Activated B cell treated with CpG ODN at 0.5 μM for 24 hours (primary cell): ENCODE measurements around the gene TCOF1. TPM values are rescaled to one million over a fixed set of nuclear protein-coding genes. Genes with fewer than 3 reads are reported as not detected.
A peak's percentile ranks its signal among the peaks of the same experiment; 100 is the strongest.

Experiments used
- ATAC-seq: fragments of 200-7000 bp; cut with Tn5 transposase; one replicate; pipeline ENCODE4 v1.10.0; 2021; ENCODE audit warnings: low read depth, mild to moderate bottlenecking, moderate library complexity
- CTCF ChIA-PET: fragments of 350-600 bp; sonication (Branson Sonifier 250); formaldehyde crosslinking; loops from one replicate; lab custom pipeline; 2021; ENCODE audit warnings: antibody characterized with exemption; lab: Charles Lee
- POLR2A ChIA-PET: fragments of 350-600 bp; sonication (Branson Sonifier 250); formaldehyde crosslinking; loops from one replicate; lab custom pipeline; 2021; ENCODE audit warnings: antibody characterized with exemption; lab: Charles Lee
- DNase-seq: peaks from one replicate; pipeline ENCODE4 v3.0.0; 2022
- H3K27ac Mint-ChIP-seq: one replicate; pipeline ENCODE4 v1.8.0; 2020; ENCODE audit warnings: mixed read lengths
- H3K27me3 Mint-ChIP-seq: one replicate; pipeline ENCODE4 v1.8.0; 2021; ENCODE audit warnings: mixed read lengths
- H3K36me3 Mint-ChIP-seq: one replicate; pipeline ENCODE4 v1.8.0; 2021; ENCODE audit warnings: low read depth, mixed read lengths
- H3K4me1 Mint-ChIP-seq: one replicate; pipeline ENCODE4 v1.8.0; 2021; ENCODE audit warnings: mixed read lengths
- H3K4me3 Mint-ChIP-seq: one replicate; pipeline ENCODE4 v1.8.0; 2020; ENCODE audit warnings: mild to moderate bottlenecking, mixed read lengths
- H3K9me3 Mint-ChIP-seq: one replicate; pipeline ENCODE4 v1.8.0; 2020; ENCODE audit warnings: mixed read lengths
- intact Hi-C: fragments of 100-400 bp; cut with micrococcal nuclease; formaldehyde crosslinking; loops from one replicate; pipeline ENCODE4 v1.15.1; 2024
- total RNA-seq: library from RNA; stranded (reverse); gene quantifications from 2 replicates; pipeline ENCODE4 v1.2.3, GENCODE V29; 2022
- TF ChIP-seq, protein P1 (sequence below): fragments of 200-600 bp; IDR thresholded peaks from one replicate; pipeline ENCODE4 v1.8.0; 2022; ENCODE audit warnings: antibody characterized with exemption, mild to moderate bottlenecking

The TCOF1 gene
- total RNA-seq, 1 donor from 2014 or later, result 76.1 TPM

- DNase-seq (no peak), ATAC-seq (peak; percentile 29)
- H3K4me3 Mint-ChIP-seq, result no peak overlapping the region
- intact Hi-C loops, result loop anchor here (5.0 kb wide), 1 partner anchor 437 kb away; the partner anchor contains the start of genes HMGXB3 and TIGD6
- ChIA-PET POLR2A (interaction anchor here (0.7 to 43.9 kb wide), 3 partner anchors 11 to 185 kb away, joined by 4 to 2478 read pairs (median 13); partner anchors contain the start of genes CD74 and RPS14), CTCF (interaction anchor here (0.7 to 10.1 kb wide), 4 partner anchors 41 to 316 kb away, joined by 3 to 175 read pairs (median 4); no protein-coding TSS in a partner anchor)
- H3K36me3 Mint-ChIP-seq, result peaks cover 31% of the 10 kb centered on the region
- TF ChIP-seq, protein P1, sequence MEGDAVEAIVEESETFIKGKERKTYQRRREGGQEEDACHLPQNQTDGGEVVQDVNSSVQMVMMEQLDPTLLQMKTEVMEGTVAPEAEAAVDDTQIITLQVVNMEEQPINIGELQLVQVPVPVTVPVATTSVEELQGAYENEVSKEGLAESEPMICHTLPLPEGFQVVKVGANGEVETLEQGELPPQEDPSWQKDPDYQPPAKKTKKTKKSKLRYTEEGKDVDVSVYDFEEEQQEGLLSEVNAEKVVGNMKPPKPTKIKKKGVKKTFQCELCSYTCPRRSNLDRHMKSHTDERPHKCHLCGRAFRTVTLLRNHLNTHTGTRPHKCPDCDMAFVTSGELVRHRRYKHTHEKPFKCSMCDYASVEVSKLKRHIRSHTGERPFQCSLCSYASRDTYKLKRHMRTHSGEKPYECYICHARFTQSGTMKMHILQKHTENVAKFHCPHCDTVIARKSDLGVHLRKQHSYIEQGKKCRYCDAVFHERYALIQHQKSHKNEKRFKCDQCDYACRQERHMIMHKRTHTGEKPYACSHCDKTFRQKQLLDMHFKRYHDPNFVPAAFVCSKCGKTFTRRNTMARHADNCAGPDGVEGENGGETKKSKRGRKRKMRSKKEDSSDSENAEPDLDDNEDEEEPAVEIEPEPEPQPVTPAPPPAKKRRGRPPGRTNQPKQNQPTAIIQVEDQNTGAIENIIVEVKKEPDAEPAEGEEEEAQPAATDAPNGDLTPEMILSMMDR, result no peak
- H3K4me1 Mint-ChIP-seq, result peaks cover 21% of the 10 kb centered on the region
- no peaks in the 10 kb centered on the region for H3K27me3 Mint-ChIP-seq
- no peak overlapping the region for H3K27ac Mint-ChIP-seq
- no peaks in the 10 kb centered on the region for H3K9me3 Mint-ChIP-seq
Observed at GRCh38 chr5:150438873-150439546, 81.5 kb downstream of the TCOF1 start.

GRCh38 chr5:150440948-150441812, 83.7 kb downstream of the TCOF1 start:
- Mint-ChIP-seq H3K27me3 (no peaks in the 10 kb centered on the region), H3K9me3 (no peaks in the 10 kb centered on the region), H3K4me3 (no peak overlapping the region), H3K36me3 (peaks cover 52% of the 10 kb centered on the region), H3K27ac (no peak overlapping the region), H3K4me1 (peaks cover 13% of the 10 kb centered on the region)
- intact Hi-C loops, result no loop called here
- TF ChIP-seq, protein P1, result no peak
- ATAC-seq (no peak), DNase-seq (no peak)
- POLR2A ChIA-PET, result interaction anchor here (43.9 kb wide), 1 partner anchor 32 kb away, joined by 2478 read pairs; the partner anchor contains the start of gene CD74
- CTCF ChIA-PET, result interaction anchor here (1.0 kb wide), 1 partner anchor 83 kb away, joined by 3 read pairs; no protein-coding TSS in a partner anchor

DNA sequence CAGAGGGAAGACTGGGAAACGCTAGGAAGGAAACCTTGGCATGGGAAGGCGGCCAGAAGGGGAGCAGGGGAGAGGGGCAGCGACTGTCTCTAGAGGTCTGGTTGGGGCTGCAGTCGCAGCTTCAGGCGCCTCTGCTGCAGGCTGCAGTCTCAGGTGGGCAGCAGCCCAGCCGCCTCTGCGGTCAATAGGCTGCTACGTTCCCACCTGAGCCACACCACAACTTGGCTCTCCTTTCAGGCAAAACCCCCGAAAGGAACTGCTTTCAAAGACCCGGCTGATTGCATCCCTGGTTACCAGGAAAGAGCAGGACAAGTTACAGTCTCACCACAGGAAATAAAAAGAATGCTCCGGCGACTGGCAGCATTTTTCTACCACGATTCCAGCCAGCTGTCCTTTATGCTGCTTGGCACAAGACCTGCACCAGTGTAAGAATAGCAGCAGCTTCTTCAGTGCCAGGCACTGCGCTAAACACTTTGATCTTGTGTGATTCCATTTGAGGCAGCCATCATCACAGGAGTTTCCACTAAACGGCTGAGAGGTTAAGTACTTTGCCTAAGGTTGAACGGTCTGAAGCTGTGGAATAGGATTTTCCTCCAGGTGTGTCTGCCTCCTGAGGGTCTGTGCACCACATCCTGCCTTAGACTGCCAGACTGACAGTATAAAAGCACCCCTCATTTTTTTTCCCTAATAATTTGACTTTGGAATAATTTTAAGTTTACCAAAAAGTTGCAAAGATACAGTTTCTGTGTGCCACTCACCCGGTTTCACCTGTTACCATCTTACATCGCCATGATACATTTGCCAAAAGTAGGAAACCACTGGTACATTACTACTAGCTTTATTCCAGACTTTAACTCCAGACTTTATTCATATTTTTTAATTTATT, 84.6 kb downstream of the TCOF1 start:
- TF ChIP-seq, protein P1, result no peak
- no peak overlapping the region for H3K4me3 Mint-ChIP-seq
- H3K4me1 Mint-ChIP-seq, result peaks cover 15% of the 10 kb centered on the region
- H3K9me3 Mint-ChIP-seq, result no peaks in the 10 kb centered on the region
- ATAC-seq (no peak), DNase-seq (no peak)
- no peaks in the 10 kb centered on the region for H3K27me3 Mint-ChIP-seq
- POLR2A ChIA-PET, result interaction anchor here (1.1 to 43.9 kb wide), 2 partner anchors 33 to 79 kb away, joined by 3 to 2478 read pairs; partner anchors contain the start of gene CD74
- peak overlapping the region; percentile 24 for H3K27ac Mint-ChIP-seq
- intact Hi-C loops, result no loop called here
- H3K36me3 Mint-ChIP-seq, result peaks cover 61% of the 10 kb centered on the region
- CTCF ChIA-PET, result interaction anchor here (1.0 kb wide), 1 partner anchor 82 kb away, joined by 3 read pairs; no protein-coding TSS in a partner anchor

- Mint-ChIP-seq H3K4me1 (peaks cover 20% of the 10 kb centered on the region), H3K27me3 (no peaks in the 10 kb centered on the region), H3K36me3 (peaks cover 67% of the 10 kb centered on the region), H3K4me3 (no peak overlapping the region), H3K27ac (no peak overlapping the region), H3K9me3 (no peaks in the 10 kb centered on the region)
- intact Hi-C loops, result no loop called here
- ChIA-PET POLR2A (interaction anchor here (1.1 to 43.9 kb wide), 2 partner anchors 34 to 79 kb away, joined by 3 to 2478 read pairs; partner anchors contain the start of gene CD74), CTCF (no interaction called here)
- DNase-seq, result no peak
- ATAC-seq, result no peak
- TF ChIP-seq, protein P1, result no peak
Observed at GRCh38 chr5:150442699-150443080, 85.2 kb downstream of the TCOF1 start.
